ENCODE results near the gene IL15.

The IL15 gene

GRCh38 chr4:141642063-141642462 is 5.7 kb downstream of the IL15 start:
- peaks cover 50% of the 10 kb centered on the region for H3K27me3 Mint-ChIP-seq (ENCODE audit: low read depth)

GRCh38 chr4:141642711-141643110 is 6.3 kb downstream of the IL15 start:
- no peaks in the 10 kb centered on the region for H3K4me1 Mint-ChIP-seq
- peaks cover 4% of the 10 kb centered on the region for H3K9me3 Mint-ChIP-seq
- no peak for TF ChIP-seq CTCF (IDR thresholded peaks at IDR 0.05; ENCODE audit: unreplicated experiment in 3 of 3)
- no peak overlapping the region for H3K4me3 Mint-ChIP-seq
- H3K27me3 Mint-ChIP-seq (ENCODE audit: low read depth): peaks cover 44% of the 10 kb centered on the region
- H3K27ac Mint-ChIP-seq: no peak overlapping the region
- H3K36me3 Mint-ChIP-seq (ENCODE audit: low read depth): no peaks in the 10 kb centered on the region

More at GRCh38 chr4:141642063-141642462, 5.7 kb downstream of the IL15 start:
- no peaks in the 10 kb centered on the region for H3K4me1 Mint-ChIP-seq
- no peak overlapping the region for H3K4me3 Mint-ChIP-seq
- peaks cover 4% of the 10 kb centered on the region for H3K9me3 Mint-ChIP-seq
- TF ChIP-seq CTCF (IDR thresholded peaks at IDR 0.05; ENCODE audit: unreplicated experiment in 3 of 3): no peak
- H3K36me3 Mint-ChIP-seq (ENCODE audit: low read depth): no peaks in the 10 kb centered on the region
- no peak overlapping the region for H3K27ac Mint-ChIP-seq

DNA sequence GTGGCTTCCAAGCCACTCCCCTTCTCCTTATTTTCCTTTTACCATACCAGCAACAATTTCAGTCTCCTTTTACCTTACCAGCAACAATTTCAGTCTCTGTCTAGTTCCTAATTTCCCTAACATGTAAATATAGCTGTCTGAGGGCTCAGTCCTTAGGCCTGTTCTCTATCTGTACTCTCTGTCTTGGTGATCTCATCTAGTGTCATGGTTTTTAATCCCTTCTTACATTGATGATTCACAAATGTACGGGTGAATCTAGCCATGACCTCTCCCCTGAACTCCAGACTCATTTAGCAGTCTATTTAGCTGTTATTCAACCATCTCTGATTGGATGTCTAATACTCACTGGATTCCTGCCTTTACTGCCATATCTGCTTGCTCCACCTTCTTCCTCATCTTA is 7.2 kb downstream of the IL15 start:
- Mint-ChIP-seq H3K27ac (no peak overlapping the region), H3K4me1 (no peaks in the 10 kb centered on the region), H3K36me3 (ENCODE audit: low read depth) (no peaks in the 10 kb centered on the region), H3K4me3 (no peak overlapping the region), H3K9me3 (peaks cover 4% of the 10 kb centered on the region), H3K27me3 (ENCODE audit: low read depth) (peaks cover 35% of the 10 kb centered on the region)
- no peak for TF ChIP-seq CTCF (IDR thresholded peaks at IDR 0.05; ENCODE audit: unreplicated experiment in 3 of 3)

- H3K4me1 Mint-ChIP-seq: no peaks in the 10 kb centered on the region
- no peak for TF ChIP-seq CTCF (IDR thresholded peaks at IDR 0.05; ENCODE audit: unreplicated experiment in 3 of 3)
- H3K27ac Mint-ChIP-seq: no peak overlapping the region
- H3K36me3 Mint-ChIP-seq (ENCODE audit: low read depth): no peaks in the 10 kb centered on the region
- H3K4me3 Mint-ChIP-seq: no peak overlapping the region
- H3K9me3 Mint-ChIP-seq: no peaks in the 10 kb centered on the region
- peaks cover 23% of the 10 kb centered on the region for H3K27me3 Mint-ChIP-seq (ENCODE audit: low read depth)
These were observed 9.4 kb downstream of the IL15 start for GRCh38 chr4:141645611-141646340.

DNA sequence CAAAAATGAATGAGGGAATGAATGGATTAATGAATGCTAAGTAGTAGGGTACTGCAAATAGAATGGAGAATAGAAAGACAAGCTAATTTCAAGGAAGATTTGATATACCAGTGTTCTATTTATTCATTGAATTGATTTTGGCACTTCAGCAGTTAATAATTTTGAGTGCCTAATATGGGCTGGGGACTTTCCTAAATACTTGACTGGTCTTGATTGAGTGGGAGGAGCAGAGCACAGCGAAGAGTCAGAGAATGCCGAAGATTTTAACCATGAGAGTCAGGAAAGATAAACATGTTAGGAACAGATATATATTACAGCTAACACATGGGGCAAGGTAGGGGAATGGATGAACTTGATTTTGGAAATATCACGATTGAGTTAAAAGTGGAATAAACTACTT is 10.6 kb downstream of the IL15 start:
- H3K4me3 Mint-ChIP-seq: no peak overlapping the region
- no peak overlapping the region for H3K27ac Mint-ChIP-seq
- H3K27me3 Mint-ChIP-seq (ENCODE audit: low read depth): peaks cover 22% of the 10 kb centered on the region
- no peaks in the 10 kb centered on the region for H3K9me3 Mint-ChIP-seq
- TF ChIP-seq CTCF (IDR thresholded peaks at IDR 0.05; ENCODE audit: unreplicated experiment in 3 of 3): no peak
- no peaks in the 10 kb centered on the region for H3K36me3 Mint-ChIP-seq (ENCODE audit: low read depth)
- no peaks in the 10 kb centered on the region for H3K4me1 Mint-ChIP-seq

DNA sequence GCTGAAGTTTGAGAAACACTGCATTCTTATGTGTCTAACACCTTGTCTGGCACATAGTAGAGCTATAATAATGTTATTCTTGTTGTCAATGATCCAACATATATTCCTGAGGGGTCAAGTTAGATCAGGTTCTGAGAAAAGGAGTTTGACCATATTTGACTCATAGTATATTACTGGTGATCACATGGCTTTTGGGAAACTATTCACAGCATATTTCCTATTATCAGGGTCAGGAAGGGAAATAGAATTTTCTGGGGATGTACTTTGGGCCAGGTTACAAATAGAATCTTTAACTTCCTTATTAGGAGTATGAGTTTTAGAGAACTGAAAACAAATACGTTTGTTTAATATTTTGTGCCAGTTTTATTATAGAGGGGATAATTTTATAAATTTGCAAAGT is 11.6 kb downstream of the IL15 start:
- Mint-ChIP-seq H3K9me3 (no peaks in the 10 kb centered on the region), H3K27me3 (ENCODE audit: low read depth) (peaks cover 18% of the 10 kb centered on the region), H3K4me3 (no peak overlapping the region), H3K27ac (no peak overlapping the region), H3K4me1 (no peaks in the 10 kb centered on the region), H3K36me3 (ENCODE audit: low read depth) (no peaks in the 10 kb centered on the region)
- TF ChIP-seq CTCF (IDR thresholded peaks at IDR 0.05; ENCODE audit: unreplicated experiment in 3 of 3): no peak
